ENCODE measurements around the gene ZMYM3.

GRCh38 chrX:71222929-71223328, 31.0 kb downstream of the ZMYM3 start, which contains the start of gene GJB1:
- TF ChIP-seq CTCF (IDR thresholded peaks at IDR 0.05) (no peak), POLR2A (IDR thresholded peaks at IDR 0.05; ENCODE audit: low read depth) (no peak), EP300 (IDR thresholded peaks at IDR 0.05) (no peak), POLR2AphosphoS5 (IDR thresholded peaks at IDR 0.05) (no peak)
